HG03432 (cell line): ENCODE results near the gene IFIT2.
"Not testable (repeated sequence)": the region's sequence is repeated elsewhere in the genome, so short reads cannot be mapped to it uniquely, and the experiment has no call there.

ENCODE experiments used
- ATAC-seq: cut with Tn5 transposase; IDR thresholded peaks from one replicate; pipeline ENCODE4 v1.9.1; 2021; ENCODE audit warnings: mild to moderate bottlenecking, moderate library complexity; ENCODE audit not compliant: unreplicated experiment

The IFIT2 gene

GRCh38 chr10:89278900-89279392, 22.9 kb upstream of the IFIT2 start:
- no peak for ATAC-seq

- no peak for ATAC-seq
Observed at GRCh38 chr10:89279421-89279869, 22.4 kb upstream of the IFIT2 start.

GRCh38 chr10:89280508-89280907, 21.3 kb upstream of the IFIT2 start:
- ATAC-seq = no peak

GRCh38 chr10:89281606-89282395, 20.0 kb upstream of the IFIT2 start:
- no peak for ATAC-seq

GRCh38 chr10:89283025-89283935, 18.6 kb upstream of the IFIT2 start:
- ATAC-seq = no peak

- no peak for ATAC-seq
Observed at GRCh38 chr10:89283936-89284475, 17.8 kb upstream of the IFIT2 start.

GRCh38 chr10:89284711-89285110, 17.1 kb upstream of the IFIT2 start:
- not testable (repeated sequence) for ATAC-seq

GRCh38 chr10:89285303-89285702, 16.5 kb upstream of the IFIT2 start:
- ATAC-seq = not testable (repeated sequence)

- no peak for ATAC-seq
Observed at GRCh38 chr10:89294721-89295239, 7.1 kb upstream of the IFIT2 start.

- no peak for ATAC-seq
Observed at GRCh38 chr10:89295597-89295996, 6.2 kb upstream of the IFIT2 start.

- ATAC-seq = peak; percentile 53
Observed at GRCh38 chr10:89296220-89296648, 5.6 kb upstream of the IFIT2 start.

- ATAC-seq = no peak
Observed at GRCh38 chr10:89297356-89297755, 4.5 kb upstream of the IFIT2 start.

GRCh38 chr10:89297791-89298190, 4.1 kb upstream of the IFIT2 start:
- ATAC-seq = no peak

- ATAC-seq = no peak
Observed at GRCh38 chr10:89299031-89299430, 2.8 kb upstream of the IFIT2 start.

- ATAC-seq = peak; percentile 40
Observed at GRCh38 chr10:89301232-89301631, 614 bp upstream of the IFIT2 start.

GRCh38 chr10:89302625-89303024, 779 bp downstream of the IFIT2 start:
- no peak for ATAC-seq

- no peak for ATAC-seq
Observed at GRCh38 chr10:89303161-89303560, 1.3 kb downstream of the IFIT2 start.

GRCh38 chr10:89304026-89304425, 2.2 kb downstream of the IFIT2 start:
- no peak for ATAC-seq

- ATAC-seq = no peak
Observed at GRCh38 chr10:89304446-89304845, 2.6 kb downstream of the IFIT2 start.

GRCh38 chr10:89304925-89305324, 3.1 kb downstream of the IFIT2 start:
- no peak for ATAC-seq
